ENCODE results near the gene EXOC4.

Gene EXOC4

GRCh38 chr7:133706016-133706415 lies 453.1 kb downstream of the EXOC4 start:
- no peak for TF ChIP-seq CTCF (conservative IDR thresholded peaks at IDR 0.05; ENCODE audit: low read depth)
- CTCF ChIA-PET, result no interaction called here
- DNase-seq (ENCODE audit: low spot score), result no peak
- POLR2A ChIA-PET (ENCODE audit: low non-redundant PET), result no interaction called here
- H3K27ac ChIP-seq, result no peak overlapping the region

- no peak for DNase-seq (ENCODE audit: low spot score)
- ChIA-PET CTCF (interaction anchor here (0.5 kb wide), 1 partner anchor 231 kb away, joined by 7 read pairs; no protein-coding TSS in a partner anchor), POLR2A (ENCODE audit: low non-redundant PET) (no interaction called here)
- no peak overlapping the region for H3K27ac ChIP-seq
- no peak for TF ChIP-seq CTCF (conservative IDR thresholded peaks at IDR 0.05; ENCODE audit: low read depth)
These were observed 456.4 kb downstream of the EXOC4 start for GRCh38 chr7:133709036-133709880.

GRCh38 chr7:133712544-133712943 lies 459.7 kb downstream of the EXOC4 start:
- no peak for TF ChIP-seq CTCF (conservative IDR thresholded peaks at IDR 0.05; ENCODE audit: low read depth)
- no peak overlapping the region for H3K27ac ChIP-seq
- no peak for DNase-seq (ENCODE audit: low spot score)
- ChIA-PET CTCF (no interaction called here), POLR2A (ENCODE audit: low non-redundant PET) (no interaction called here)

GRCh38 chr7:133714654-133715053 lies 461.8 kb downstream of the EXOC4 start:
- no peak for DNase-seq (ENCODE audit: low spot score)
- no peak for TF ChIP-seq CTCF (conservative IDR thresholded peaks at IDR 0.05; ENCODE audit: low read depth)
- no peak overlapping the region for H3K27ac ChIP-seq
- ChIA-PET CTCF (no interaction called here), POLR2A (ENCODE audit: low non-redundant PET) (no interaction called here)

- TF ChIP-seq CTCF (conservative IDR thresholded peaks at IDR 0.05; ENCODE audit: low read depth), result no peak
- no peak overlapping the region for H3K27ac ChIP-seq
- ChIA-PET CTCF (no interaction called here), POLR2A (ENCODE audit: low non-redundant PET) (no interaction called here)
- no peak for DNase-seq (ENCODE audit: low spot score)
These were observed 465.3 kb downstream of the EXOC4 start for GRCh38 chr7:133718131-133718530.

- TF ChIP-seq CTCF (conservative IDR thresholded peaks at IDR 0.05; ENCODE audit: low read depth), result no peak
- H3K27ac ChIP-seq, result no peak overlapping the region
- ChIA-PET CTCF (no interaction called here), POLR2A (ENCODE audit: low non-redundant PET) (no interaction called here)
- no peak for DNase-seq (ENCODE audit: low spot score)
These were observed 470.2 kb downstream of the EXOC4 start for GRCh38 chr7:133723044-133723443.

Data from RWPE1 (cell line).